Subcutaneous adipose tissue (tissue), 4 donors: ENCODE results near the gene CDH23. TPM values are rescaled to one million over a fixed set of nuclear protein-coding genes. Genes with fewer than 3 reads are reported as not detected.

ENCODE experiments used
- total RNA-seq, 4 donors: library from RNA; depleted of rRNA; stranded (reverse); fragments of >200 nt; gene quantifications; one replicate each; pipeline ENCODE4 v1.1.0, GENCODE V29; 2016
- TF ChIP-seq, protein P1 (sequence below): fragments of 450-650 bp; IDR thresholded peaks from one replicate; pipeline ENCODE4 v1.5.1; 2016; ENCODE audit warnings: low read depth, mild to moderate bottlenecking, control low read depth, antibody characterized with exemption, moderate library complexity

The CDH23 gene
- total RNA-seq, 4 donors from 2014 or later, result 14.3 to 74.8 (median 24.1) TPM

DNA sequence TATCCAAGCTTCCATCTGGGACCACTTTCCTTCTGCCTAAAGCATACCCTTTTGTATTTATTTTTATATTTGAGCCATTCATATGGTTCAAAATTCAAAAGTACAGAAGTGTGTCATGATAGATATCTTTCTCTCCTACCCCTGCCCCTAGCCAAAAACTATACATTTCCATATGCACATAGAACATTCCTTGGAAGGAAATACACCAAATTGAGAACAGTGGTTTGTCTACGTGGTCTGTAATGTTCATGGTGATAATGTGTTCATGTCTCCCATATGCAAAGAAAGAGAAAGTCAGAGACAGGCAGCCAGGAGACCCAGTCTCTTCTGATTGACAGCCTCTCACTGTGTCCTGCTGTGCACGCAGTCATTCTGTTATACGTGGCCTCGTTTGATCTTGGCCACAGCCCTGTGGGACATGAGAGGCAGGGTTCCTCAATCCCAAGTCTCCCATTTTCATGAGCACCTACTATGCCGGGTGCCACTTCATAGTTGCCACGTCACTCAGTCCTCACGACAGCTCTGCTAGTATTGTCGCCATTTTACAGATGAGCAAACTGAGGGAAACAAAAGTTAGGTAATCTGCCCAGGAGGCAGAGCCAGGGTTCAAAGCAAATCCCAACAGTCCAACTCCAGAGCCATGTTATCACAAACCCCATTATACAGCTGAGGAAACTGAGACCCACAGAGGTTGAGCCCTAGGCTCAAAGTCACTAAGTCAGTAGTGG, 8.0 kb upstream of the CDH23 start:
- TF ChIP-seq, protein P1, sequence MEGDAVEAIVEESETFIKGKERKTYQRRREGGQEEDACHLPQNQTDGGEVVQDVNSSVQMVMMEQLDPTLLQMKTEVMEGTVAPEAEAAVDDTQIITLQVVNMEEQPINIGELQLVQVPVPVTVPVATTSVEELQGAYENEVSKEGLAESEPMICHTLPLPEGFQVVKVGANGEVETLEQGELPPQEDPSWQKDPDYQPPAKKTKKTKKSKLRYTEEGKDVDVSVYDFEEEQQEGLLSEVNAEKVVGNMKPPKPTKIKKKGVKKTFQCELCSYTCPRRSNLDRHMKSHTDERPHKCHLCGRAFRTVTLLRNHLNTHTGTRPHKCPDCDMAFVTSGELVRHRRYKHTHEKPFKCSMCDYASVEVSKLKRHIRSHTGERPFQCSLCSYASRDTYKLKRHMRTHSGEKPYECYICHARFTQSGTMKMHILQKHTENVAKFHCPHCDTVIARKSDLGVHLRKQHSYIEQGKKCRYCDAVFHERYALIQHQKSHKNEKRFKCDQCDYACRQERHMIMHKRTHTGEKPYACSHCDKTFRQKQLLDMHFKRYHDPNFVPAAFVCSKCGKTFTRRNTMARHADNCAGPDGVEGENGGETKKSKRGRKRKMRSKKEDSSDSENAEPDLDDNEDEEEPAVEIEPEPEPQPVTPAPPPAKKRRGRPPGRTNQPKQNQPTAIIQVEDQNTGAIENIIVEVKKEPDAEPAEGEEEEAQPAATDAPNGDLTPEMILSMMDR, result no peak

DNA sequence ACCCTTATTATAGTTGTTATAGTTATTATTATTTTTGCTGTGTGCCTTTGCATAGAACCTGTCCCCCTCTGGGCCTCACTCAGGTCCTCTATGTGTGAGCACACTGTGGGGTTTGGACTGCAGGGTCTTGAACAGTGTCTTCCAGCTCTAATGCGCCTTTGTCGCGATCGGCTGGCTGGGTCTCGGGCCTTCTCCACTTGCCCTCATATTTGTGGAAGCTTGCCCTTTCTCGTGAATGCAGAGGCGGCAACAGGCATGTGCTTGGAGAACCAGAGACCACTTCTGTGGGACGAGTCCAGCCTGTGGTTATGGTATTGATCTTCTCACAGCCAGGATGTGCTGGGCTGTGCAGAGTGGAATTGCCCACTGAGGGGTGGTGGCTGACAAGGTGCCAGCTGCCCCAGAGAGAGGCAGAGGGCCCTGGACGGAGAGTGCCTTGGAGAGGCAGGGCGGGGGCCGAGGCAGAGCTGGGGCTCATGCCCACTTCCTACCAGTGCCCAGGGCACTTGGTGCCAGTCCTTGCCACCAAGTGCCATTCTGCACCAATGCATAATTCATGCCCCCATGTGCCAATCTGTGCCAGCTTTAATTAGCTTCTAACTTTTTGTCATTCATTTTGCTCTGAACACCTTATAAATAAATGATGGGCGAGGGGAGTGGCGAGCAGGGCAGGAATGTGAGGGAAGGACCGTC, 6.8 kb upstream of the CDH23 start:
- TF ChIP-seq, protein P1, result no peak

DNA sequence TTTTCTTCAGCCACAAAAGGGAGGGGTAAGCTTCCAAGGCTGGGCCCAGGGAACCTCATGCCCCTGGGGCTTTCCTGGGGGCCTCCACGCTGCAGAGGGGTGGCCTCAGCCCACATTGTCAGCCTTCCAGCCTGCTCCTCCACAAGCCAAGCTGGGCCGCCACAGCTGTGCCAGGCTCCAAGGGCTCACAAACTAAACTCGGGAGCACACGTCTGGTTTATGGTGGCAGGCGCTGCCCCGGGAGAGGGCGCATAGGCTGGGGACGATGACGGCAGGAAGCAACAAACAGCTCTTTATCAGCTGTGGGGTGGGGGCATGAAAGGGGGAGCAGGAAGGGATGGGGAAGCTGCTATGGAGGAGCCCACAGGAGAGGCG, 6.3 kb upstream of the CDH23 start:
- TF ChIP-seq, protein P1, result no peak

DNA sequence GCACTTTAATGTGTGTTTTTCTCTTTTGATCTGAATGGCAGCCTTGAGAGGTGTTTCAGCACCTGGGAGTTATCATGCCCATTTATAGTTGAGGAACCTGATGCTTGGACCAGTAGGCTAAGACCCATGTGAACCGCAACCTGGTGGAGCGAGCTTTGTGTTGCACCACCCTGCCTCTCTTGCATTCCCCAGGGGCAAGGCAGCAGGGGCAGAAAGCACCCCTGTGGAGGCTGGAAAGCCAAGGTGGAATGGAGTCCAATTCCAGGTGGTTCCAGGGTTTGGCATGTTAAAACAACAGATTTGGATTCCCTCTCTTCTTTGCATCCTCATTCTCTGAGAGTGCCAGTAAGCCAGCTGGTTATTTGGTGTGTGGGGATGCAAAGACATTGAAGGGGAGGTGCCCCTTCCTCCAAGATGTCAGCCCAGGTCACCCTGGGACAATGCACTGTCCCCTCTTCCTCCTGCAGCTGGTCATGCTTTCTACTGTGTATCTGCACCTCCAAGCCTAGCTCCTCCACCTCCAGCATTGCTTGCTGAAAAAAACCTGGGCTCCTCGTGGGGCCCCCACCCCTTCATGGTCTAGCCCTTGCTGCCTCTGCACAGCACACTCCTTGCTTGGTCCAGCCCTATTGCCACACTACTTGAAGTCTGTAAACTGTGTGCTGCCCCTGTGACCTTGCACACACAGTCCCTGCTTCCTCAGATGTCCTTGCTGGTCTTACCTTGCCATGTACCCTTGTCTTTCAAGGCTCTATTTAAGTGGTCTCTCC, 5.6 kb upstream of the CDH23 start:
- TF ChIP-seq, protein P1, result no peak

DNA sequence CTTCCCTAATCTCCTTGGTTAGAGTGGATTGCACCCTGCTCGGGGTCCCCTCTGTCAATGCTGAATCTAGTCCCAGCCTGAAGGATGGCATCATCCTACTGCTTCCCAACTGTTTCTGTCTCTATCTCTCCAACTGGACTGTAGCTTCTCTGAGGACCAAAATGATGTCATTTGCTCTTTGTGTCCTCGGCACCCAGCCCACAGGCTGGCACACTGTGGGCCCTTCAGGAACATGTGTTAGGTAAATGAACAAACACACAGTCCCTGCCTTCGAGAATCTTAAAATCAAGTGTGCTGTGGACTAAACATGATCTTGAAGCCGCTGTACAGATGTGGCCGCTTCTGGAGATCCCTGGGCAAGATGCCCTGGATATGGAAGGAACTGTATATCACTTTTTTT, 5.0 kb upstream of the CDH23 start:
- TF ChIP-seq, protein P1, result no peak

DNA sequence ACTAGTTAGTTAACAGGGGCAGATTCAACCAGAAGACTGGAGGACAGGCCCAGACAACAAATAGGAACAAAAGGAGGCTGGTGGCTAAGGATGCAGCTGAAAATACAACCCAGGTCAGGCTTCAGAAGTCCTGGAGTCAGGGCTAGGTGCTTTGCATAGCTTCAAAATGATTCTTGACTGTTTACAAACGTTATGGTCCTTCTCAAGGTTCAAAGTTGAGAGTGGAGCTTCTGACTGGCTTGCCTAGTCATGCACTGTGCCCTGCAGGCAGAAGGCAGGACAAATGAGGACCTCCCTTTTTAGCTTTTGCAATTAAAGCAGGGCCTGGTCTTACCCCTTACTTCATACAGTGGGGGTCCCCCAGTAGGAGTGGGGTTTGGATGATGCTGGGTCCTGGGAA, 4.4 kb upstream of the CDH23 start:
- TF ChIP-seq, protein P1, result no peak
